ENCODE measurements around the gene BBOX1.
"Not testable (repeated sequence)": the region's sequence is repeated elsewhere in the genome, so short reads cannot be mapped to it uniquely, and the experiment has no call there.

The BBOX1 gene

DNA sequence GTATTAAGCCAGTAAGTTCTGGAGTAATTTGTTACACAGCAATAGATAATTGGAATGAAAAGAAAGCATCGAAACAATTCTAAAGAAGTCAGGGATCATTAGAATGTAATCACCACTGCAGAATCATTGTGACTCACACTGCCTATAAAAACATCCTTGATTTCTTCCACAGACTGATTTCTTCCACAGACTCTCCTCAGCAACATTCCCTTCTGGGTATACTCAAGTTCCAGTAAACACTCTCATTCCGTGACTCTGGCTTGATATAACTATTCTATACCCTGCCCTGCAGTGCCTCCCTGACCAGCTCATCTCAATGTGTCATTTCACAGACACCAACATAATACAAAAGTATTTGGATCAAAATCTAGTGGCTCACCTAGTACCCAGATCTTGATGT is 120.5 kb downstream of the BBOX1 start:
- TF ChIP-seq, protein P1, sequence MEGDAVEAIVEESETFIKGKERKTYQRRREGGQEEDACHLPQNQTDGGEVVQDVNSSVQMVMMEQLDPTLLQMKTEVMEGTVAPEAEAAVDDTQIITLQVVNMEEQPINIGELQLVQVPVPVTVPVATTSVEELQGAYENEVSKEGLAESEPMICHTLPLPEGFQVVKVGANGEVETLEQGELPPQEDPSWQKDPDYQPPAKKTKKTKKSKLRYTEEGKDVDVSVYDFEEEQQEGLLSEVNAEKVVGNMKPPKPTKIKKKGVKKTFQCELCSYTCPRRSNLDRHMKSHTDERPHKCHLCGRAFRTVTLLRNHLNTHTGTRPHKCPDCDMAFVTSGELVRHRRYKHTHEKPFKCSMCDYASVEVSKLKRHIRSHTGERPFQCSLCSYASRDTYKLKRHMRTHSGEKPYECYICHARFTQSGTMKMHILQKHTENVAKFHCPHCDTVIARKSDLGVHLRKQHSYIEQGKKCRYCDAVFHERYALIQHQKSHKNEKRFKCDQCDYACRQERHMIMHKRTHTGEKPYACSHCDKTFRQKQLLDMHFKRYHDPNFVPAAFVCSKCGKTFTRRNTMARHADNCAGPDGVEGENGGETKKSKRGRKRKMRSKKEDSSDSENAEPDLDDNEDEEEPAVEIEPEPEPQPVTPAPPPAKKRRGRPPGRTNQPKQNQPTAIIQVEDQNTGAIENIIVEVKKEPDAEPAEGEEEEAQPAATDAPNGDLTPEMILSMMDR (IDR thresholded peaks at IDR 0.05; ENCODE audit: insufficient read depth, missing control alignments): no peak
- no peak for DNase-seq (ENCODE audit: insufficient read length, low spot score)
- no peak for FAIRE-seq

DNA sequence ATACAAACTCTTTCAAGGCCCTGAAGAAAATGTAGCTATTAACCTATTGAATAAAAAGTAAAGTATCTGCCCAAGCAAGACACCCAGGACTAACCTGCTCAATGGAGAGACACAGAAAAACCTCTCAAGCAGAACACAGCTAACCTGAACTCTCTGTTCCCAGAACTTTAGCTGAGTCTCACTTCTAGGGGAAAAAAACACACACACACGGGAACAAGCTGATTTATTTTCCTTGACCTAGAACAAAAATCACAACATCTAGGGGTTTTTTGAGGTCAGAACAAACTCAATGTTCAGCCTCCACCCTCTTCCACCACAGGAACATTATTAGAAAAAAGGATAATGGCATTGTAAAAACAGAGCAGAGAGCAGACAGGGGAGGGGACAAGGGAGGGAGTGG is 121.6 kb downstream of the BBOX1 start:
- FAIRE-seq (no peak), DNase-seq (ENCODE audit: insufficient read length, low spot score) (no peak)
- TF ChIP-seq, protein P1 (IDR thresholded peaks at IDR 0.05; ENCODE audit: insufficient read depth, missing control alignments): no peak

DNA sequence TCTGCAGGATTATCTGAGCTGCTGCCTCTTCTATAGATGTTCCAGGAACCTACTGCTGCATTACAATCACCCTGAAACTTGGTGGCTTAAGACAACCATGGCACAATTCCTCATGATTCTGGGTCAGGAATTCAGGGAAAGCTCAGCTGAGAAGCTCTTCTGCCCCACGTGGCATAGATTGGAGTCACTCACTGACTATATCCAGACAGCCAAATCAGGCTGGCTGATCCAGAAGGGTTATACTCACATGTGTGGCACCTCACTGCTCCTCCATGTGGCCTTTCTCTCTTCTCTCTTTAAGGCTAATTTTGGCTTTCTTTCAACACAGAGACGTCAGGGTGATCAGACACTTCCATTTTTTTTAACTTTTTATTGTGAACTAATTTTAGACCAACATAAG is 125.5 kb downstream of the BBOX1 start:
- TF ChIP-seq, protein P1 (IDR thresholded peaks at IDR 0.05; ENCODE audit: insufficient read depth, missing control alignments): no peak
- no peak for DNase-seq (ENCODE audit: insufficient read length, low spot score)
- no peak for FAIRE-seq

DNA sequence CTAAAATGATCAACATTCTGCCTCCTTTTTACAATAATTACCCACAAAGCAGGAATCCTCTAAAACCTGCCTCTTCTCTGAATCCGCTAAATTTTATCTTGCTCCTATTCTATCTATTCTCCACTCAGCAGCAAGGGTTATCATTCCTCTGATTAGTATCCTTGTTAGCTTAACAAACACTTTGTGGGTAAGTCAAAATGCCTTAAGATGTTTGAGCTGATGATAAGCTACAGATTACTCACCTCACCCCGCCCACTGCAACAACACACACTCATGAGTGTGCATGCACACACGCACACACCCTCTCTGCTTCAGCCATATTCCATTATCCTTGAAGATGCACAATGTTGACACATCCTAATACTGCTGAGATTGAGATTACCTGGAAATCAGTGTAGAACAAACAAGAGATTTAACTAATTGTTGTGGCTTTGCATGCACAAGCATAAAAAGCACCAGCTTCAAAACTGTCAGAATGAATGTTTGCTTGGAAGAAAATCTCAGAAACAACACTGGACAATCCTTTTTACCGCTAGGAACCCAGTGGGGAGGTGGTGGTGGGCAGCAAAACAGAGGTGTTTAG is 130.9 kb downstream of the BBOX1 start:
- DNase-seq (ENCODE audit: insufficient read length, low spot score): no peak
- FAIRE-seq: no peak
- TF ChIP-seq, protein P1 (IDR thresholded peaks at IDR 0.05; ENCODE audit: insufficient read depth, missing control alignments): no peak

DNA sequence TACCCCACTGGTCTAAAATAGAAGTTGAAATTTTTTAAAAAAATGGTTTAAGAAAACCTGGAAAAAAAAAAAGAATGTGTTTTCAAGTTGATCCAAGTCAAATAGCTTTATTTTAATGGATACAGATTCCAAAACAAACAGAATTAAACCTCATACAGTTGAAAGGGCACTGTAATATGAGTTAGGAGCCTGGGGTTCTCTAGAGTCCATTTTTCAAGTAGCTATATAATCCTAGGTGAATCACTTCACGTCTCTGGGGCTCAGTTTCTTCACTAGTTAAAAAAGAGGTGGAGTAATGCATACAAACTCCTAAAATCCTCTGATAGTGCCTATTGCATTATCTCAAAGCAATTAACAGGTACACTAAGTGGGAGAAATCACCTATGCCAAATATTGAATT is 132.9 kb downstream of the BBOX1 start:
- TF ChIP-seq, protein P1 (IDR thresholded peaks at IDR 0.05; ENCODE audit: insufficient read depth, missing control alignments): no peak
- DNase-seq (ENCODE audit: insufficient read length, low spot score) (no peak), FAIRE-seq (no peak)

DNA sequence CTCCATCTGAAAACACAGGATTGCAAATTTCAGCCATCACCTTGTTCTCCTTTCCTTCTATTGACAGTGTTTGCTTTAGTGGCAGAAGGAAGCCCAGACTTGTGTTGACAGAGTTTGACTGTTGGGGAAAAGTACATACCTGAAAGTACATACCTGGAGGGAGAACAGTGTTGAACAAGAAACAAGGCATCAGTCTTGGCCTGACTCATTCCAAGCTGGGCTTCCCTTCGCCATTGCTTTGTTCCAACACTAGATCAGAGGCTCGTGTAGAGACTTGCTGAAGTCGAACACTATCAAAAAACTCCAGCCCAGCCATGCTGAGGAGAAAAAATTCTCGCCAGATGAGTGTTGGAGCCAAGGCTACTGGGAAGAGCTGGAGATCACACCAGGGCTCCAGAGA is 133.4 kb downstream of the BBOX1 start:
- DNase-seq (ENCODE audit: insufficient read length, low spot score): no peak
- TF ChIP-seq, protein P1 (IDR thresholded peaks at IDR 0.05; ENCODE audit: insufficient read depth, missing control alignments): no peak

DNA sequence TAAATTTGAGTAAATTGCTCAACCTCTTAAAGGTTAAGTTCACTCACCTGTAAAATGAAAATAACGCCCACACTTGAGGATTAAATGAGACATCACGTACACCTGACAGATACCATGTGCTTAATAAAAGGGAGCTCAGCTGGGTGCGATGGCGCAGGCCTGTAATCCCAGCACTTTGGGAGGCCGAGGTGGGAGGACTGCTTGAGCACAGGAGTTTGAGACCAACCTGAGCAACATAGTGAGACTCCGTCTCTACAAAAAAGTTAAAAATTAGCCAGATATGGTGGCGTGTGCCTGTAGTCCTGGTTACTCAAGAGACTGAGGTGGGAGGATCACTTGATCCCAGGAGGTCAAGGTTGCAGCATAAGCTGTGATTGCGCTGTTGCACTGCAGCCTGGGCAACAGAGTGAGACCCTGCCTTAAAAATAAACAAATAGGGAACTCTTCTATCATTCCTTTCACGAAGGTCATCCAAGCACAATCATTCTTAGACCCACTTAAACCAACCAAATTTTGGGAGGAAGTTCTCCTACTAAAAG is 134.1 kb downstream of the BBOX1 start:
- FAIRE-seq: no peak
- TF ChIP-seq, protein P1 (IDR thresholded peaks at IDR 0.05; ENCODE audit: insufficient read depth, missing control alignments): no peak

More for the DNA sequence above, 133.4 kb downstream of the BBOX1 start:
- FAIRE-seq: no peak

DNA sequence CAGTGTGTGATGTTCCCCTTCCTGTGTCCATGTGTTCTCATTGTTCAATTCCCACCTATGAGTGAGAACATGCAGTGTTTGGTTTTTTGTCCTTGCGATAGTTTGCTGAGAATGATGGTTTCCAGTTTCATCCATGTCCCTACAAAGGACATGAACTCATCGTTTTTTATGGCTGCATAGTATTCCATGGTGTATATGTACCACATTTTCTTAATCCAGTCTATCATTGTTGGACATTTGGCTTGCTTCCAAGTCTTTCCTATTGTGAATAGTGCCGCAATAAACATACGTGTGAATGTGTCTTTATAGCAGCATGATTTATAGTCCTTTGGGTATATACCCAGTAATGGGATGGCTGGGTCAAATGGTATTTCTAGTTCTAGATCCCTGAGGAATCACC is 134.9 kb downstream of the BBOX1 start:
- DNase-seq (ENCODE audit: insufficient read length, low spot score); FAIRE-seq: not testable (repeated sequence)

More for the DNA sequence above, 134.1 kb downstream of the BBOX1 start:
- no peak for DNase-seq (ENCODE audit: insufficient read length, low spot score)

Data from D721Med (cell line).